HG03520 (cell line): ENCODE results near the gene RPL13A.
A peak's percentile ranks its signal among the peaks of the same experiment; 100 is the strongest.

ENCODE experiments used
- ATAC-seq: cut with Tn5 transposase; IDR thresholded peaks from one replicate; pipeline ENCODE4 v1.9.1; 2021; ENCODE audit warnings: mild to moderate bottlenecking, moderate library complexity; ENCODE audit not compliant: unreplicated experiment

The RPL13A gene

GRCh38 chr19:49502866-49503581, 15.6 kb downstream of the RPL13A start:
- no peak for ATAC-seq

GRCh38 chr19:49503582-49503962, 16.2 kb downstream of the RPL13A start:
- ATAC-seq: no peak

GRCh38 chr19:49506575-49507105, 19.2 kb downstream of the RPL13A start:
- ATAC-seq: no peak

- no peak for ATAC-seq
Measured at GRCh38 chr19:49507803-49508494, 20.5 kb downstream of the RPL13A start.

- no peak for ATAC-seq
Measured at GRCh38 chr19:49512970-49513745, 25.8 kb downstream of the RPL13A start.

- no peak for ATAC-seq
Measured at GRCh38 chr19:49513746-49514118, 26.3 kb downstream of the RPL13A start.

GRCh38 chr19:49514151-49514550, 26.7 kb downstream of the RPL13A start:
- no peak for ATAC-seq

- no peak for ATAC-seq
Measured at GRCh38 chr19:49515767-49516166, 28.4 kb downstream of the RPL13A start.

GRCh38 chr19:49518033-49518432, 30.6 kb downstream of the RPL13A start:
- ATAC-seq: no peak

- no peak for ATAC-seq
Measured at GRCh38 chr19:49520705-49521319, 33.4 kb downstream of the RPL13A start.

GRCh38 chr19:49524812-49525455, 37.5 kb downstream of the RPL13A start:
- ATAC-seq: no peak

GRCh38 chr19:49528211-49528771, 40.9 kb downstream of the RPL13A start:
- no peak for ATAC-seq

- ATAC-seq: no peak
Measured at GRCh38 chr19:49530708-49531107, 43.3 kb downstream of the RPL13A start.

GRCh38 chr19:49533551-49534488, 46.4 kb downstream of the RPL13A start:
- peak; percentile 53 for ATAC-seq

GRCh38 chr19:49534632-49535385, 47.4 kb downstream of the RPL13A start:
- ATAC-seq: no peak

- no peak for ATAC-seq
Measured at GRCh38 chr19:49536921-49537462, 49.6 kb downstream of the RPL13A start.

GRCh38 chr19:49538643-49539042, 51.2 kb downstream of the RPL13A start:
- no peak for ATAC-seq
